Omental fat pad (tissue), 4 donors: ENCODE measurements around the gene BBX. TPM values are rescaled to one million over a fixed set of nuclear protein-coding genes. Genes with fewer than 3 reads are reported as not detected.

Source experiments
- ATAC-seq: fragments of 150-250 bp; one replicate; pipeline ENCODE4 v1.9.1; 2016; ENCODE audit warnings: mild to moderate bottlenecking, moderate library complexity; ENCODE audit not compliant: low FRiP score
- DNase-seq: peaks from one replicate; pipeline ENCODE4 v3.0.0-alpha.2; 2019; ENCODE audit warnings: low spot score
- total RNA-seq, 4 donors: library from RNA; depleted of rRNA; stranded (reverse); fragments of >200 nt; gene quantifications; one replicate each; pipeline ENCODE4 v1.1.0, GENCODE V29; 2016
- TF ChIP-seq, protein P1 (sequence below), 3 donors: fragments of 450-650 bp; IDR thresholded peaks; one replicate each; pipeline ENCODE4 v1.5.1; 2016 to 2017; ENCODE audit warnings: antibody characterized with exemption in 3 of 3, mild to moderate bottlenecking in 3 of 3, moderate library complexity in 2 of 3

Gene BBX
- total RNA-seq, 4 donors from 2014 or later = 32.8 to 70.5 (median 40.7) TPM

DNA sequence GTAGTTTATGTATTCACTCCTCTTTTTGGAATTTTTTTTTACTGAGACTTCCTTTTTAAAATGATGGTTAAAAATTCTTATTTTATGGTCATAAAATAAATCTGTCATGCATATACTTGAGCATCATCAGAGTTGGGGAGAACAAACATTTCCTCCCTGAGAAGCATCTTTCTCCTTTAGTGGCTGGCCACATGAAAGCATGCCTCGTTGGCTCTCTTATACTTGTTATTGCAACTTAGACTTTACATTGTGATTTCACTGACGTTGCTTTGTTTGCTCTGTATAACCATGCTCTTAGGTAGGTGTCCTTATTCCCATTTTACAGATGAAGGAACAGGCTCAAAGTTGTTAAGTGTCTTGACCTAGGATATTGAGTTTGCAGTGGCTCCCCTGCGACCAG lies 18.1 kb downstream of the BBX start:
- no peak for DNase-seq
- no peak for ATAC-seq
- TF ChIP-seq, protein P1, sequence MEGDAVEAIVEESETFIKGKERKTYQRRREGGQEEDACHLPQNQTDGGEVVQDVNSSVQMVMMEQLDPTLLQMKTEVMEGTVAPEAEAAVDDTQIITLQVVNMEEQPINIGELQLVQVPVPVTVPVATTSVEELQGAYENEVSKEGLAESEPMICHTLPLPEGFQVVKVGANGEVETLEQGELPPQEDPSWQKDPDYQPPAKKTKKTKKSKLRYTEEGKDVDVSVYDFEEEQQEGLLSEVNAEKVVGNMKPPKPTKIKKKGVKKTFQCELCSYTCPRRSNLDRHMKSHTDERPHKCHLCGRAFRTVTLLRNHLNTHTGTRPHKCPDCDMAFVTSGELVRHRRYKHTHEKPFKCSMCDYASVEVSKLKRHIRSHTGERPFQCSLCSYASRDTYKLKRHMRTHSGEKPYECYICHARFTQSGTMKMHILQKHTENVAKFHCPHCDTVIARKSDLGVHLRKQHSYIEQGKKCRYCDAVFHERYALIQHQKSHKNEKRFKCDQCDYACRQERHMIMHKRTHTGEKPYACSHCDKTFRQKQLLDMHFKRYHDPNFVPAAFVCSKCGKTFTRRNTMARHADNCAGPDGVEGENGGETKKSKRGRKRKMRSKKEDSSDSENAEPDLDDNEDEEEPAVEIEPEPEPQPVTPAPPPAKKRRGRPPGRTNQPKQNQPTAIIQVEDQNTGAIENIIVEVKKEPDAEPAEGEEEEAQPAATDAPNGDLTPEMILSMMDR (IDR thresholded peaks at IDR 0.05) = no peak

DNA sequence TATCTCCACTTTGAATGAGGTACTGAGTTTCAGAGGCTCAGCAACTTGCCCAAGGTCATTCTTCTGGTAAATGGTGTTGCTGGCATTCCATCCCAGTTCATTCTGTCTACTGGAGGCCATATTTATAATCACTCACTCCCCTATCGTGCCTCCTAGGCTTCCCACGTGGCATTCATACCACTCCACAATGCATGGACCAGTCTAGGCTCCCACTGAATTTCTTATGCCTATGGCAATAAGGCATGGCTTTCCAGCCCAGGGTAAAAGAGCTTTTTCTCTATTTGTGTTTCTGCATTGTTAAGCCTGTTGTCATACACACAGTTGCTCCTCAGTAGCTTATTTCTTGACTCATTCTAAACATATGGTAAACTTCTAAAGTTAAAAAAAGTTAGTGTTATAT lies 19.9 kb downstream of the BBX start:
- no peak for ATAC-seq
- DNase-seq = no peak

DNA sequence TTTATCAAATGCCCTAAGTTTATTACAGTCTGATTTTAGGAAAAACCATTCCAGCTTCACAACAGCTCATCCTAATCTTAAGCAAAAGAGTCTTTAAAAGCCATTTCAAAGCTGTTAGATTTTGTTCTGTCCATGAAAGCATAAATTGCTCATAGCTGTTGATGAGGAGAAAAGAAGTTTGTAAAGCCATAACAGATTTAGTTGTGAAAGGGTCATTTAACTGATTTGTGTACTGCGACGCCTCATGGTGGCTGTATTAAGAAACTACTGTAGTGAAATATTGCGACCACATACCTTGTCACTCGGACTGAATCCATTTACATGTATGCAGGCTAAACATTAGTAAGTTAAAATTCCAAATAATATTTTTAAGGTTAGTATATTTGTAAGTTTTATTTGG lies 20.9 kb downstream of the BBX start:
- ATAC-seq (no peak), DNase-seq (no peak)
- TF ChIP-seq, protein P1 (IDR thresholded peaks at IDR 0.05) = no peak

More for the DNA sequence above, 19.9 kb downstream of the BBX start:
- TF ChIP-seq, protein P1 (IDR thresholded peaks at IDR 0.05) = no peak

DNA sequence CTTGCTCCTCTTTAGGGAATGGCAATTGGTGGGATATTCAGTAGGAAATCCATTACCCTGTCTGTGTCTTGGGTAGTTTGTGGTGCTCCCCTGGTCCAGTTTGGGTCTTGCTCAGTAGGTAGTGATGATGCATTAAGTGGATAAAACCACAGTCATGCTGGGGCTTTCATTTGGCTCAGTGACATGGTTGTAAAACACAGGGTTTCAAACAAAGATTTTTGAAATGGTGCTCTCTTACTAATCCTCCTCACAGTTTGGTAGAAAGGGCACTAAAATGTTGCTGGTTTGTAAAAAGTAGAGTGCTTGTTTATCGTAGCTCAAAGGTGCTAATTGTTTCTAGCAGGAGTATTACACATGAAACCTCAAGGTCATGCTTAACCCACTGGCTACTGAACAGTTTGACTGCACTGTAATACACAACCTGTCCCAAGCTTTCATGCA lies 22.9 kb downstream of the BBX start:
- no peak for ATAC-seq
- TF ChIP-seq, protein P1 (IDR thresholded peaks at IDR 0.05) = no peak
- no peak for DNase-seq

DNA sequence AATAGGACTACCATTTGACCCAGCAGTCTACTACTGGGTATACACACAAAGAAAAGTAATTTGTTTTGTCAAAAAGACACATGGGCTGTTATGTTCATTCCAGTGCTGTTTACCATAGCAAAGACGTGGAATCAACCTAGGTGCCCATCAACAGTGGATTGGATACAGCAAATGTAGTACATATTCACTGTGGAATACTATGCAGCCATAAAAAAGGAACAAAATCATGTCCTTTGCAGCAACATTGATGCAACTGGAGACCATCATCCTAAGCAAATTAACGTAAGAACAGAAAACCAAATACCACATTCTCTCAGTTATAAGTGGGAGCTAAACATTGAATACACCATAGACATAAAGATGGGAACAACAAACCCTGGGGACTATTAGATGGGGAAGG lies 25.8 kb downstream of the BBX start:
- no peak for ATAC-seq
- TF ChIP-seq, protein P1 (IDR thresholded peaks at IDR 0.05) = no peak
- no peak for DNase-seq

DNA sequence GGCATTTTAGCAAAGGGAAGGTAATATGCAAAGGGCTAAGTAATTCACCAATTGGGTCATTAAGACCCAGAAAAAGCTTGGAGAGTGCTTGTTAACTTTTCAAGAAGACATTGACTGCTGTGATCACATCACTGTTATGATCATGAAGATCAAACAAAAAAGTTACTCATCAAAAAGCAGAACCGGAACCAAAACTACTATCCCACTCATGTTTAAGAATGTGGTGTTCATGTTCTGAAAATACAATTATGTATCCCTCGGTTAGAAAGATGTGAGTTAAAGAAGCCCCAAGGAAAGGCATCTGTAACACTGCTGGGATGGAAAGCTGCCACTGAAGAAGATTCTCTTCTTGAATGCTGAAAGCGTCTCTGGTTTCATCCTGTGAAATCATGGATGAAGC lies 32.6 kb downstream of the BBX start:
- TF ChIP-seq, protein P1 (IDR thresholded peaks at IDR 0.05) = no peak
- ATAC-seq (no peak), DNase-seq (no peak)

DNA sequence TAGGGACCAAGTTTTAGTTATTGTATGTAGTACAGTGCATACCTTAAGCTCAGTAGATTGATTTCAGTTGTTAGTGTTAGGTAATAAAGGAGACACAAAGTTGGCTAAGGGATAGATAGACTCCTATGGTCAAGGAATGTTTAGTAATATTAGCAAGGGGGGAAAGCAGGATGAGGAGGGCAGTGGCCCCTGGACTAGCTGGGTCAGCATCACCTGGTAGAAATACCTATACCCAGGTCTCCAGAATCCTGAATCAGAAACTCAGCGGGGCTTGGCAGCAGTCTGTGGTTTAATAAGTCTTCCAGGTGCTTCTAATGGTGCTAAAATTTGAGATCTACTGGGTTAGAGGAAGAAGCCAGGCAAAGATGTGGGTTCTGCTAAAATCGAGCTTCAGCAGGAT lies 35.0 kb downstream of the BBX start:
- TF ChIP-seq, protein P1 (IDR thresholded peaks at IDR 0.05) = no peak
- ATAC-seq (no peak), DNase-seq (no peak)
